Measurements from ENCODE around the gene CSE1L. TPM values are rescaled to one million over a fixed set of nuclear protein-coding genes. Genes with fewer than 3 reads are reported as not detected.
"Not testable (repeated sequence)": the region's sequence is repeated elsewhere in the genome, so short reads cannot be mapped to it uniquely, and the experiment has no call there.

CSE1L gene
- 214 and 248 TPM in 2 replicates for total RNA-seq (2014; rRNA removed; shearing (Covaris generic))

GRCh38 chr20:49046087-49046900, at the start of gene CSE1L:
Gene CSE1L, plus strand, starts transcription at chr20:49046312. Its CDS starts 12,152 bp downstream, at chr20:49058464.
- no peaks in the 10 kb centered on the region; the same call in 1 of the 2 replicates for H3K36me3 ChIP-seq (replicated peaks; ENCODE audit: control insufficient read depth, insufficient read depth, low read length)

GRCh38 chr20:48999890-49000870, 45.9 kb upstream of the CSE1L start:
- H3K4me3 ChIP-seq (ENCODE audit: insufficient read depth, low read depth, low read length) = no peak overlapping the region
- peaks cover 8% of the 10 kb centered on the region for H3K36me3 ChIP-seq (replicated peaks; ENCODE audit: control insufficient read depth, insufficient read depth, low read length)
- H3K27me3 ChIP-seq (ENCODE audit: control insufficient read depth, insufficient read depth, low read length) = no peaks in the 10 kb centered on the region
- DNase-seq = no peak

More at GRCh38 chr20:49046087-49046900, at the start of gene CSE1L:
- peak within 1 kb of the TSS; percentile 100 for H3K4me3 ChIP-seq (ENCODE audit: insufficient read depth, low read depth, low read length)
- no peaks in the 10 kb centered on the region for H3K27me3 ChIP-seq (ENCODE audit: control insufficient read depth, insufficient read depth, low read length)
- DNase-seq = peak; percentile 96

GRCh38 chr20:49001741-49002140, 44.4 kb upstream of the CSE1L start:
- DNase-seq = no peak
- H3K4me3 ChIP-seq (ENCODE audit: insufficient read depth, low read depth, low read length) = no peak overlapping the region
- peaks cover 8% of the 10 kb centered on the region for H3K36me3 ChIP-seq (replicated peaks; ENCODE audit: control insufficient read depth, insufficient read depth, low read length)
- H3K27me3 ChIP-seq (ENCODE audit: control insufficient read depth, insufficient read depth, low read length) = no peaks in the 10 kb centered on the region

- no peak overlapping the region for H3K4me3 ChIP-seq (ENCODE audit: insufficient read depth, low read depth, low read length)
- H3K27me3 ChIP-seq (ENCODE audit: control insufficient read depth, insufficient read depth, low read length) = no peaks in the 10 kb centered on the region
- no peak for DNase-seq
- peaks cover 3% of the 10 kb centered on the region for H3K36me3 ChIP-seq (replicated peaks; ENCODE audit: control insufficient read depth, insufficient read depth, low read length)
Measured at GRCh38 chr20:49006446-49006980, 39.6 kb upstream of the CSE1L start.

GRCh38 chr20:49009899-49010631, 36.0 kb upstream of the CSE1L start:
- Histone ChIP-seq H3K4me3 (ENCODE audit: insufficient read depth, low read depth, low read length) (no peak overlapping the region), H3K36me3 (replicated peaks; ENCODE audit: control insufficient read depth, insufficient read depth, low read length) (peaks cover 8% of the 10 kb centered on the region), H3K27me3 (ENCODE audit: control insufficient read depth, insufficient read depth, low read length) (no peaks in the 10 kb centered on the region)
- DNase-seq = no peak

GRCh38 chr20:49024220-49024619, 21.9 kb upstream of the CSE1L start:
- DNase-seq = no peak
- no peaks in the 10 kb centered on the region for H3K27me3 ChIP-seq (ENCODE audit: control insufficient read depth, insufficient read depth, low read length)
- peaks cover 13% of the 10 kb centered on the region for H3K36me3 ChIP-seq (replicated peaks; ENCODE audit: control insufficient read depth, insufficient read depth, low read length)
- H3K4me3 ChIP-seq (ENCODE audit: insufficient read depth, low read depth, low read length) = no peak overlapping the region

GRCh38 chr20:49028177-49028576, 17.9 kb upstream of the CSE1L start:
- not testable (repeated sequence) for DNase-seq; H3K27me3 ChIP-seq (ENCODE audit: control insufficient read depth, insufficient read depth, low read length)
- peaks cover 16% of the 10 kb centered on the region for H3K36me3 ChIP-seq (replicated peaks; ENCODE audit: control insufficient read depth, insufficient read depth, low read length)

GRCh38 chr20:49028684-49029083, 17.4 kb upstream of the CSE1L start:
- Histone ChIP-seq H3K4me3 (ENCODE audit: insufficient read depth, low read depth, low read length) (no peak overlapping the region), H3K36me3 (replicated peaks; ENCODE audit: control insufficient read depth, insufficient read depth, low read length) (peaks cover 16% of the 10 kb centered on the region), H3K27me3 (ENCODE audit: control insufficient read depth, insufficient read depth, low read length) (no peaks in the 10 kb centered on the region)
- DNase-seq = peak; percentile 37

More at GRCh38 chr20:49028177-49028576, 17.9 kb upstream of the CSE1L start:
- H3K4me3 ChIP-seq (ENCODE audit: insufficient read depth, low read depth, low read length) = not testable (repeated sequence)

GRCh38 chr20:49029203-49029602, 16.9 kb upstream of the CSE1L start:
- peaks cover 16% of the 10 kb centered on the region for H3K36me3 ChIP-seq (replicated peaks; ENCODE audit: control insufficient read depth, insufficient read depth, low read length)
- DNase-seq = no peak
- no peak overlapping the region for H3K4me3 ChIP-seq (ENCODE audit: insufficient read depth, low read depth, low read length)
- H3K27me3 ChIP-seq (ENCODE audit: control insufficient read depth, insufficient read depth, low read length) = no peaks in the 10 kb centered on the region

- H3K36me3 ChIP-seq (replicated peaks; ENCODE audit: control insufficient read depth, insufficient read depth, low read length) = peaks cover 13% of the 10 kb centered on the region
- no peak overlapping the region for H3K4me3 ChIP-seq (ENCODE audit: insufficient read depth, low read depth, low read length)
- DNase-seq = no peak
- no peaks in the 10 kb centered on the region for H3K27me3 ChIP-seq (ENCODE audit: control insufficient read depth, insufficient read depth, low read length)
Measured at GRCh38 chr20:49030954-49031619, 15.0 kb upstream of the CSE1L start.

- Histone ChIP-seq H3K27me3 (ENCODE audit: control insufficient read depth, insufficient read depth, low read length) (no peaks in the 10 kb centered on the region), H3K36me3 (replicated peaks; ENCODE audit: control insufficient read depth, insufficient read depth, low read length) (peaks cover 10% of the 10 kb centered on the region), H3K4me3 (ENCODE audit: insufficient read depth, low read depth, low read length) (no peak overlapping the region)
- DNase-seq = no peak
Measured at GRCh38 chr20:49032455-49032854, 13.7 kb upstream of the CSE1L start.

- Histone ChIP-seq H3K4me3 (ENCODE audit: insufficient read depth, low read depth, low read length) (no peak overlapping the region), H3K36me3 (replicated peaks; ENCODE audit: control insufficient read depth, insufficient read depth, low read length) (peaks cover 4% of the 10 kb centered on the region), H3K27me3 (ENCODE audit: control insufficient read depth, insufficient read depth, low read length) (no peaks in the 10 kb centered on the region)
- DNase-seq = no peak
Measured at GRCh38 chr20:49034070-49034732, 11.9 kb upstream of the CSE1L start.

- Histone ChIP-seq H3K36me3 (replicated peaks; ENCODE audit: control insufficient read depth, insufficient read depth, low read length) (peaks cover 3% of the 10 kb centered on the region), H3K27me3 (ENCODE audit: control insufficient read depth, insufficient read depth, low read length) (no peaks in the 10 kb centered on the region), H3K4me3 (ENCODE audit: insufficient read depth, low read depth, low read length) (no peak overlapping the region)
- DNase-seq = no peak
Measured at GRCh38 chr20:49037962-49038387, 8.1 kb upstream of the CSE1L start.

Measured in H7 (cell line).